Measurements from ENCODE around the gene ENTPD1. TPM values are rescaled to one million over a fixed set of nuclear protein-coding genes. Genes with fewer than 3 reads are reported as not detected.

The ENTPD1 gene
- total RNA-seq, 1 experiment from 2014 or later, result 0.37 TPM

DNA sequence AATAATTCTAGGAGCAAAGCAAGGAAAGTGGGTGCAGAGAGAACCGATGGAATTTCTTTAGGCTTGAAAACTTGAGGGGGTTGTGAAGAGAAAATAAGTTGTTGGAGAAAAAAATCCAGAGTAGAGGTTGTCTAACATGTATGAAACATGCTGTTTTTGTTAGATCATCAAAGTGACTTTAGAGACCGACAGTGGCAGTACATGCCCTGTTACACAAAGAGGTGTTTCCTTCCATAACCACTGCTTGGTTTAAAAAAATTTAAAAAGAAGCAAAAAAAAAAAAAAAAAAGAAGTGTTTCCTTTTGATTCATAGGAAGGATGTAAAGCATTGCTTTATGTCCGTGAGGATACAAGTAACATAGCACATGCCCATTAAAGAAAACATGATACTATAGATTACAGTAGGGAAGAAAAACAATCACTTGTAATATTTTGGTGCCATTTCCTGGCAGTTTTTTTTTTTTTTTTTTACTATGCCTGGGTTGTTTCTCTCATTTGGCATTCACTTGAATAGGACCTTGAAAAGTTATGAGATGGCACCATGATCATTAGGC is 6.1 kb downstream of the ENTPD1 start:
- TF ChIP-seq, protein P1, sequence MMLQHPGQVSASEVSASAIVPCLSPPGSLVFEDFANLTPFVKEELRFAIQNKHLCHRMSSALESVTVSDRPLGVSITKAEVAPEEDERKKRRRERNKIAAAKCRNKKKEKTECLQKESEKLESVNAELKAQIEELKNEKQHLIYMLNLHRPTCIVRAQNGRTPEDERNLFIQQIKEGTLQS (IDR thresholded peaks at IDR 0.05), result no peak
- TF ChIP-seq POLR2AphosphoS5 (IDR thresholded peaks at IDR 0.05; ENCODE audit: low read depth, low read length) (no peak), SP1 (IDR thresholded peaks at IDR 0.05; ENCODE audit: low read depth) (no peak), POLR2A (IDR thresholded peaks at IDR 0.05; ENCODE audit: borderline replicate concordance, extremely low read depth, insufficient read depth, insufficient read length) (no peak), TCF7L2 (IDR thresholded peaks at IDR 0.05; ENCODE audit: borderline replicate concordance, extremely low read depth, insufficient read depth, insufficient read length) (no peak), SIN3A (IDR thresholded peaks at IDR 0.05; ENCODE audit: low read depth) (no peak), EZH2 (IDR thresholded peaks at IDR 0.05) (no peak), CBX3 (IDR thresholded peaks at IDR 0.05; ENCODE audit: low read depth) (no peak), EGR1 (IDR thresholded peaks at IDR 0.05; ENCODE audit: low read depth) (no peak), ZNF274 (IDR thresholded peaks at IDR 0.05; ENCODE audit: low read depth, low read length) (no peak)
- ATAC-seq (no peak), DNase-seq (ENCODE audit: low read depth, low spot score) (no peak)
- Histone ChIP-seq H3K79me2 (ENCODE audit: insufficient read depth, low read length) (no peaks in the 10 kb centered on the region), H2AFZ (ENCODE audit: low read depth, low read length, poor library complexity, severe bottlenecking) (no peak overlapping the region), H3K4me2 (ENCODE audit: low read length) (no peak overlapping the region), H3K4me3 (replicated peaks in 1 of 2; ENCODE audit: low read depth in 1 of 2, low read length in 2 of 2) (no peak overlapping the region), H3K36me3 (ENCODE audit: control insufficient read depth in 1 of 2, insufficient read depth in 2 of 2, low read length in 2 of 2) (no peaks in the 10 kb centered on the region), H3K4me1 (ENCODE audit: control insufficient read depth in 1 of 2, insufficient read depth in 2 of 2, low read length in 2 of 2) (peaks cover 0 to 5% of the 10 kb centered on the region in 2 experiments; a peak in 2 of 4 replicates), H4K20me1 (ENCODE audit: insufficient read depth) (no peaks in the 10 kb centered on the region), H3K9me2 (ENCODE audit: insufficient read depth) (no peaks in the 10 kb centered on the region), H3K9ac (ENCODE audit: low read length) (no peak overlapping the region), H3K27me3 (ENCODE audit: insufficient read depth, low read length) (no peaks in the 10 kb centered on the region), H3K27ac (ENCODE audit: low read depth, low read length) (no peak overlapping the region), H3K9me3 (ENCODE audit: control insufficient read depth in 1 of 2, insufficient read depth in 1 of 2, low read depth in 1 of 2, low read length in 2 of 2) (no peaks in the 10 kb centered on the region)
- intact Hi-C loops (cut with micrococcal nuclease), result no loop called here
- ChIA-PET CTCF (no interaction called here), POLR2A (no interaction called here), RAD21 (ENCODE audit: low non-redundant PET in 1 of 2, low total read pairs in 2 of 2, uncharacterized antibody in 2 of 2, unreplicated experiment in 2 of 2) (no interaction called here)
- no TSS peak for BruUV-seq (replicated peaks)

DNA sequence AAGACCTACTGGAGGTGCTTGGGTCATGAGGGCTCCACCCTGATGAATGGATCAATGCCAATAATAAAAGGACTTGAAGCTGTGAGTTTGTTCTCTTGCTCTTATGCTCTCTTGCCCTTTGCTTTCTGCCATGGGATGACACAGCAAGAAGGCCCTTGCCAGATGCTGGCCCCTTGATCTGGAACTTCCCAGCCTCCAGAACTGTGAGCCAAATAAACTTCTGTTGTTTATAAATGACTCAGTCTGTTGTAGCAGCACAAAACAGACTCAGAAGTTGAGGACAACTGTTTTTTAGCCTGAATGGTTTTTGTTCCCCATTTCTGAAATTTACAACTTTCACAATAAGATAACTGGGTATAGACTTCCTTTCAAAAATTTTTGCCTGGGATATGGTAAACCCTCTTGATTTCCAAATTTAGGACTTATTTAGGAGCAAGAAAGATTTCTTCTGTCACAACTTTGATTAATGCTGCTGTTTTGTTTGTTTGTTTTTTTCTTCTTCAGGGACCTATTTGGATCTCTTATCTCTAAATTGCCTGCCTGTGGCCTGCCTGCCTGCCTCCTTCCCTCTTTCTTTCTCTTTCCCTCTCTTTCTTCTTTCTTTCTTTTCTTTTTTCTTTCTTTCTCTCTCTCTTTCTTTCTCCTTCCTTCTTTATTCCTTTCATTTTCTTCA is 12.1 kb downstream of the ENTPD1 start:
- intact Hi-C loops (cut with micrococcal nuclease), result no loop called here
- Histone ChIP-seq H3K27ac (ENCODE audit: low read depth, low read length) (no peak overlapping the region), H3K9me3 (ENCODE audit: control insufficient read depth in 1 of 2, insufficient read depth in 1 of 2, low read depth in 1 of 2, low read length in 2 of 2) (no peaks in the 10 kb centered on the region), H3K36me3 (ENCODE audit: control insufficient read depth in 1 of 2, insufficient read depth in 2 of 2, low read length in 2 of 2) (no peaks in the 10 kb centered on the region), H2AFZ (ENCODE audit: low read depth, low read length, poor library complexity, severe bottlenecking) (no peak overlapping the region), H3K79me2 (ENCODE audit: insufficient read depth, low read length) (no peaks in the 10 kb centered on the region), H3K4me1 (ENCODE audit: control insufficient read depth in 1 of 2, insufficient read depth in 2 of 2, low read length in 2 of 2) (no peaks in the 10 kb centered on the region), H3K9me2 (ENCODE audit: insufficient read depth) (no peaks in the 10 kb centered on the region), H3K4me3 (replicated peaks in 1 of 2; ENCODE audit: low read depth in 1 of 2, low read length in 2 of 2) (no peak overlapping the region), H3K9ac (ENCODE audit: low read length) (no peak overlapping the region), H4K20me1 (ENCODE audit: insufficient read depth) (no peaks in the 10 kb centered on the region), H3K4me2 (ENCODE audit: low read length) (no peak overlapping the region), H3K27me3 (ENCODE audit: insufficient read depth, low read length) (no peaks in the 10 kb centered on the region)
- ChIA-PET POLR2A (no interaction called here), RAD21 (ENCODE audit: low non-redundant PET in 1 of 2, low total read pairs in 2 of 2, uncharacterized antibody in 2 of 2, unreplicated experiment in 2 of 2) (no interaction called here), CTCF (no interaction called here)
- BruUV-seq (replicated peaks), result no TSS peak
- no peak for DNase-seq (ENCODE audit: low read depth, low spot score)
- ATAC-seq, result no peak
- no peak for TF ChIP-seq CEBPB (IDR thresholded peaks at IDR 0.05; ENCODE audit: low read depth)
- TF ChIP-seq EZH2phosphoT487 (IDR thresholded peaks at IDR 0.05; ENCODE audit: borderline replicate concordance), result no peak
- no peak for TF ChIP-seq TCF7L2 (IDR thresholded peaks at IDR 0.05; ENCODE audit: borderline replicate concordance, extremely low read depth, insufficient read depth, insufficient read length)
- TF ChIP-seq ELF1 (IDR thresholded peaks at IDR 0.05; ENCODE audit: borderline replicate concordance, low read depth), result no peak
- TF ChIP-seq EZH2 (IDR thresholded peaks at IDR 0.05), result no peak
- no peak for TF ChIP-seq EGR1 (IDR thresholded peaks at IDR 0.05; ENCODE audit: low read depth)
- no peak for TF ChIP-seq POLR2AphosphoS5 (IDR thresholded peaks at IDR 0.05; ENCODE audit: low read depth, low read length)
- no peak for TF ChIP-seq RAD21 (IDR thresholded peaks at IDR 0.05; ENCODE audit: low read depth)
- TF ChIP-seq, protein P1 (IDR thresholded peaks at IDR 0.05), result no peak
- TF ChIP-seq SIN3A (IDR thresholded peaks at IDR 0.05; ENCODE audit: low read depth), result no peak
